ENCODE measurements around the gene PRR14.

PRR14 gene

GRCh38 chr16:30650369-30651123 is at the start of gene PRR14:
TSS of gene PRR14 (plus strand) at chr16:30650960. CDS start at chr16:30651646, 686 bp downstream.
- peak; percentile 93 for DNase-seq (ENCODE audit: low spot score)

- DNase-seq (ENCODE audit: low spot score), result no peak
These were observed 48.8 kb upstream of the PRR14 start for GRCh38 chr16:30601966-30602365.

GRCh38 chr16:30602616-30603277 is 48.0 kb upstream of the PRR14 start:
- DNase-seq (ENCODE audit: low spot score), result no peak

- DNase-seq (ENCODE audit: low spot score), result no peak
These were observed 46.8 kb upstream of the PRR14 start for GRCh38 chr16:30603945-30604315.

- no peak for DNase-seq (ENCODE audit: low spot score)
These were observed 46.3 kb upstream of the PRR14 start for GRCh38 chr16:30604316-30604947.

- no peak for DNase-seq (ENCODE audit: low spot score)
These were observed 45.6 kb upstream of the PRR14 start for GRCh38 chr16:30605158-30605557.

GRCh38 chr16:30606004-30606403 is 44.8 kb upstream of the PRR14 start:
- DNase-seq (ENCODE audit: low spot score), result no peak

- DNase-seq (ENCODE audit: low spot score), result peak; percentile 75
These were observed 41.5 kb upstream of the PRR14 start for GRCh38 chr16:30609002-30609925.

GRCh38 chr16:30609926-30610839 is 40.6 kb upstream of the PRR14 start, which contains the start of gene ZNF689:
TSS of gene ZNF689 (minus strand) at chr16:30610389. CDS start at chr16:30610041, 348 bp downstream.
- DNase-seq (ENCODE audit: low spot score), result peak; percentile 92

- peak; percentile 75 for DNase-seq (ENCODE audit: low spot score)
These were observed 35.2 kb upstream of the PRR14 start for GRCh38 chr16:30615358-30616091.

GRCh38 chr16:30619202-30619601 is 31.6 kb upstream of the PRR14 start:
- DNase-seq (ENCODE audit: low spot score), result no peak

GRCh38 chr16:30619638-30620037 is 31.1 kb upstream of the PRR14 start:
- DNase-seq (ENCODE audit: low spot score), result no peak

- DNase-seq (ENCODE audit: low spot score), result no peak
These were observed 30.6 kb upstream of the PRR14 start for GRCh38 chr16:30620169-30620568.

GRCh38 chr16:30621765-30622164 is 29.0 kb upstream of the PRR14 start:
- DNase-seq (ENCODE audit: low spot score), result no peak

GRCh38 chr16:30622455-30623032 is 28.2 kb upstream of the PRR14 start:
- no peak for DNase-seq (ENCODE audit: low spot score)

- no peak for DNase-seq (ENCODE audit: low spot score)
These were observed 27.1 kb upstream of the PRR14 start for GRCh38 chr16:30623536-30624283.

- DNase-seq (ENCODE audit: low spot score), result no peak
These were observed 24.5 kb upstream of the PRR14 start for GRCh38 chr16:30626236-30626635.

GRCh38 chr16:30628628-30629540 is 21.9 kb upstream of the PRR14 start:
- DNase-seq (ENCODE audit: low spot score), result peak; percentile 74
